A549 (cell line): Measurements from ENCODE around the gene CACFD1. TPM values are rescaled to one million over a fixed set of nuclear protein-coding genes. Genes with fewer than 3 reads are reported as not detected.

Source experiments
- ATAC-seq, 2 experiments: fragments of 200-7000 bp in 1 of 2; fragments of >200 bp in 1 of 2; cut with Nextera tagmentation in 1 of 2; cut with Tn5 transposase in 1 of 2; 3 replicates each; pipeline versions ENCODE4 v1.8.0 to v1.9.1; 2018 to 2020; ENCODE audit warnings: mild to moderate bottlenecking in 1 of 2, moderate library complexity in 1 of 2
- CTCF ChIA-PET: fragments of 300-600 bp; sonication (Branson Sonifier 250); formaldehyde crosslinking; extraction: SDS; loops from one replicate; lab custom pipeline; 2021; ENCODE audit warnings: antibody characterized with exemption, inconsistent platforms; lab: Yijun Ruan, JAX
- POLR2A ChIA-PET: fragments of 350-600 bp; formaldehyde crosslinking; extraction: SDS; loops from one replicate; lab custom pipeline; 2021; ENCODE audit warnings: antibody characterized with exemption, inconsistent platforms; lab: Yijun Ruan, JAX
- DNase-seq, 2 experiments: peaks; one replicate each; pipeline versions ENCODE4 v3.0.0 to v3.0.0-alpha.2; 2011 to 2016; ENCODE audit warnings: low read depth in 1 of 2, low spot score in 1 of 2
- FAIRE-seq: peaks from 2 replicates; lab custom pipeline; 2011; peaks lifted over from hg19 to GRCh38; lab: Jason Lieb, UNC
- H3K27ac ChIP-seq, 2 experiments: fragments of >200 bp; sonication (Bioruptor Twin); formaldehyde crosslinking; 3 replicates each; pipeline ENCODE4 v1.5.1; 2016 to 2017
- H3K4me1 ChIP-seq: fragments of >200 bp; sonication (Bioruptor Twin); formaldehyde crosslinking; 3 replicates; pipeline ENCODE4 v1.6.1; 2016
- H3K4me2 ChIP-seq: fragments of >200 bp; sonication (Bioruptor Twin); formaldehyde crosslinking; 3 replicates; pipeline ENCODE4 v1.6.1; 2016
- H3K4me3 ChIP-seq: fragments of >200 bp; sonication (Bioruptor Twin); formaldehyde crosslinking; 3 replicates; pipeline ENCODE4 v1.5.1; 2016
- H3K9me3 ChIP-seq: fragments of >200 bp; sonication (Bioruptor Twin); formaldehyde crosslinking; 3 replicates; pipeline ENCODE4 v1.6.1; 2016
- BCL3 ChIP-seq: fragments of >200 bp; sonication (Bioruptor Twin); formaldehyde crosslinking; IDR thresholded peaks from 3 replicates; pipeline ENCODE4 v1.6.1; 2016
- BHLHE40 ChIP-seq: IDR thresholded peaks from 2 replicates; pipeline ENCODE4 v1.6.1; 2012; ENCODE audit warnings: low read depth, low read length, inconsistent platforms
- CEBPB ChIP-seq, 2 experiments: fragments of >200 bp in 1 of 2; sonication (Bioruptor Twin) in 1 of 2; formaldehyde crosslinking in 1 of 2; IDR thresholded peaks; 2 replicates each; pipeline ENCODE4 v1.6.1; 2012 to 2016
- E2F6 ChIP-seq: IDR thresholded peaks from 2 replicates; pipeline ENCODE4 v1.6.1; 2012; ENCODE audit warnings: low read depth, borderline replicate concordance
- ESRRA ChIP-seq: fragments of 150-350 bp; IDR thresholded peaks from 2 replicates; pipeline ENCODE4 v1.6.1; 2014; ENCODE audit warnings: mild to moderate bottlenecking, low read length, borderline replicate concordance
- FOSB ChIP-seq: fragments of 250-450 bp; sonication (Bioruptor Pico); IDR thresholded peaks from 2 replicates; pipeline ENCODE4 v1.5.0; 2020; ENCODE audit warnings: mild to moderate bottlenecking, moderate library complexity
- HDAC2 ChIP-seq: fragments of 200-600 bp; sonication (generic); IDR thresholded peaks from 2 replicates; pipeline ENCODE4 v1.6.1; 2016
- HEYL ChIP-seq: fragments of 250-450 bp; sonication (Bioruptor Pico); IDR thresholded peaks from 2 replicates; pipeline ENCODE4 v1.8.0; 2021; ENCODE audit warnings: mild to moderate bottlenecking, moderate library complexity
- JUN ChIP-seq, 2 experiments: fragments of >200 bp; sonication (Bioruptor Twin); formaldehyde crosslinking; IDR thresholded peaks; 2 replicates in 1 of 2; 3 replicates in 1 of 2; pipeline ENCODE4 v1.6.1; 2016 to 2017
- MAZ ChIP-seq: fragments of 150-350 bp; IDR thresholded peaks from 2 replicates; pipeline ENCODE4 v1.6.1; 2014; ENCODE audit warnings: antibody characterized with exemption, low read depth, low read length, borderline replicate concordance
- NFE2L2 ChIP-seq: fragments of 150-350 bp; conservative IDR thresholded peaks from 2 replicates; pipeline ENCODE4 v1.6.1; 2014; ENCODE audit warnings: low read length
- PHF8 ChIP-seq: fragments of 200-600 bp; sonication (generic); IDR thresholded peaks from 2 replicates; pipeline ENCODE4 v1.6.1; 2016; ENCODE audit warnings: low read depth, mild to moderate bottlenecking, antibody characterized with exemption, moderate library complexity, borderline replicate concordance
- RAD21 ChIP-seq, 2 experiments: fragments of >200 bp in 1 of 2; sonication (Bioruptor Twin) in 1 of 2; formaldehyde crosslinking in 1 of 2; IDR thresholded peaks in 1 of 2; conservative IDR thresholded peaks in 1 of 2; 2 replicates in 1 of 2; 3 replicates in 1 of 2; pipeline ENCODE4 v1.6.1; 2012 to 2018; ENCODE audit warnings: inconsistent platforms in 1 of 2
- RARB ChIP-seq: fragments of 250-450 bp; sonication (Bioruptor Pico); IDR thresholded peaks from 2 replicates; pipeline ENCODE4 v1.8.0; 2021; ENCODE audit warnings: mild to moderate bottlenecking, moderate library complexity
- RCOR1 ChIP-seq: fragments of 150-350 bp; IDR thresholded peaks from 2 replicates; pipeline ENCODE4 v1.6.1; 2014; ENCODE audit warnings: antibody characterized with exemption, low read length, low read depth
- RNF2 ChIP-seq: fragments of 200-600 bp; sonication (generic); IDR thresholded peaks from 2 replicates; pipeline ENCODE4 v1.6.1; 2016; ENCODE audit warnings: low read depth, mild to moderate bottlenecking, antibody characterized with exemption, moderate library complexity, borderline replicate concordance
- SREBF2 ChIP-seq: fragments of 450-650 bp; IDR thresholded peaks from 2 replicates; pipeline ENCODE4 v1.6.1; 2014; ENCODE audit warnings: mild to moderate bottlenecking, moderate library complexity
- TFCP2L1 ChIP-seq: fragments of 250-450 bp; sonication (Bioruptor Pico); IDR thresholded peaks from 2 replicates; pipeline ENCODE4 v1.5.0; 2021; ENCODE audit warnings: mild to moderate bottlenecking
- TP53 ChIP-seq: fragments of 250-450 bp; sonication (Bioruptor Pico); IDR thresholded peaks from 2 replicates; pipeline ENCODE4 v1.5.0; 2021; ENCODE audit warnings: mild to moderate bottlenecking, moderate library complexity
- ZFP36 ChIP-seq: fragments of 450-650 bp; IDR thresholded peaks from 2 replicates; pipeline ENCODE4 v1.6.1; 2014; ENCODE audit warnings: borderline replicate concordance; ENCODE audit not compliant: partially characterized antibody
- ZSCAN20 ChIP-seq: fragments of 250-450 bp; sonication (Bioruptor Pico); IDR thresholded peaks from 2 replicates; pipeline ENCODE4 v1.8.0; 2022; ENCODE audit warnings: mild to moderate bottlenecking, moderate library complexity
- WGBS: methylation state at CpG from one replicate; pipeline ENCODE4 v1.1.6; 2017; ENCODE audit errors: missing lambda C conversion rate; 5-methylcytosine and 5-hydroxymethylcytosine counted together
- polyA plus RNA-seq, 4 experiments: library from polyadenylated mRNA; depleted of rRNA in 3 of 4; stranded (reverse); fragments of >200 nt; fragmentation: RNase III in 1 of 4; extraction: RNeasy Plus Mini Kit Qiagen cat#74134 plus additional on column Dnase treatment in 1 of 4; gene quantifications; 2 replicates in 3 of 4; 3 replicates in 1 of 4; pipeline ENCODE4 v1.2.3, GENCODE V29; 2011 to 2017
- TF ChIP-seq, protein P1 (sequence below): IDR thresholded peaks from 2 replicates; pipeline ENCODE4 v1.6.1; 2012
- TF ChIP-seq, protein P2 (sequence below): fragments of >200 bp; sonication (Bioruptor Twin); formaldehyde crosslinking; IDR thresholded peaks from 2 replicates; pipeline ENCODE4 v1.6.1; 2016
- TF ChIP-seq, protein P3 (sequence below): fragments of 150-350 bp; IDR thresholded peaks from 2 replicates; pipeline ENCODE4 v1.6.1; 2014; ENCODE audit warnings: low read depth, mild to moderate bottlenecking, low read length
- TF ChIP-seq, protein P4 (sequence below): fragments of 250-450 bp; sonication (Bioruptor Pico); IDR thresholded peaks from 2 replicates; pipeline ENCODE4 v1.5.0; 2020; ENCODE audit warnings: low read depth, mild to moderate bottlenecking, moderate library complexity

CACFD1 gene
- polyA plus RNA-seq, 2 of the 4 experiments (the other 2 are of a cell fraction): 5.0 to 8.0 TPM

DNA sequence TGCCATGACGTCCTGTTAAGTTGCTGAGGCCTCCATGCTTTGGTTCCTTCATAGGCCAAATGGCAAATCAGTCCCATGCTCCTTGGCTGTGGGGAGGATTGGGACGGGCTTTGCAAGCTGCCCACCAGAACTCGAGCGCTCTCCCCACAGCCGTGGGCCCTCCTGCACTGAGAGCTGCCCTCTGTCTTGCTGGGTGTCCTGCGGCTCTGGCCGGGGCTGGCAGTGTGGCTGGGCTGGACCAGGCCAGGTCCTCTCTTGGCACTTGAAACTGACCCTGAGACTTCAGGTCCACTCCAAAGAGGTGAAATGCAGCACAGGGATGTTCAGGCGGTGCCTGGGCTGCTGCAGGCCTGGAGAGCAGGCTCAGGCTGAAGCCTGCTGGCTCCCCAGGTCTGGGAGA is 57.9 kb downstream of the CACFD1 start:
- FAIRE-seq (no peak), DNase-seq (no peak), ATAC-seq (no peak)
- ChIA-PET CTCF (interaction anchor here (1.1 to 1.3 kb wide), 2 partner anchors 12 to 15 kb away, joined by 3 read pairs; no protein-coding TSS in a partner anchor), POLR2A (no interaction called here)
- Histone ChIP-seq H3K4me3 (no peak overlapping the region), H3K9me3 (no peaks in the 10 kb centered on the region), H3K4me2 (no peak overlapping the region), H3K4me1 (no peaks in the 10 kb centered on the region), H3K27ac (no peak overlapping the region)
- no peak for TF ChIP-seq MAZ
- TF ChIP-seq TP53 (CRISPR knock-in tag): no peak
- no peak for TF ChIP-seq FOSB (CRISPR knock-in tag)
- no peak for TF ChIP-seq BCL3
- TF ChIP-seq ZSCAN20 (CRISPR knock-in tag): no peak
- TF ChIP-seq, protein P1, sequence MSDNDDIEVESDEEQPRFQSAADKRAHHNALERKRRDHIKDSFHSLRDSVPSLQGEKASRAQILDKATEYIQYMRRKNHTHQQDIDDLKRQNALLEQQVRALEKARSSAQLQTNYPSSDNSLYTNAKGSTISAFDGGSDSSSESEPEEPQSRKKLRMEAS: no peak
- no peak for TF ChIP-seq RNF2
- TF ChIP-seq CEBPB (IDR thresholded peaks at IDR 0.05): no peak
- no peak for TF ChIP-seq E2F6
- no peak for TF ChIP-seq HDAC2
- no peak for TF ChIP-seq BHLHE40
- TF ChIP-seq RAD21 (conservative IDR thresholded peaks at IDR 0.05 in 1 of 2, IDR thresholded peaks at IDR 0.05 in 1 of 2): no peak
- TF ChIP-seq, protein P2, sequence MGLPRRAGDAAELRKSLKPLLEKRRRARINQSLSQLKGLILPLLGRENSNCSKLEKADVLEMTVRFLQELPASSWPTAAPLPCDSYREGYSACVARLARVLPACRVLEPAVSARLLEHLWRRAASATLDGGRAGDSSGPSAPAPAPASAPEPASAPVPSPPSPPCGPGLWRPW: no peak
- TF ChIP-seq RCOR1: no peak
- 43% methylated on average over 8 of the region's 8 CpGs for WGBS

GRCh38 chr9:133518200-133518599 is 58.4 kb downstream of the CACFD1 start:
- Histone ChIP-seq H3K4me2 (no peak overlapping the region), H3K9me3 (no peaks in the 10 kb centered on the region), H3K4me1 (no peaks in the 10 kb centered on the region), H3K4me3 (no peak overlapping the region), H3K27ac (no peak overlapping the region)
- ATAC-seq: no peak
- no peak for FAIRE-seq
- CTCF ChIA-PET: interaction anchor here (1.1 to 1.3 kb wide), 2 partner anchors 12 to 14 kb away, joined by 3 read pairs; no protein-coding TSS in a partner anchor
- POLR2A ChIA-PET: no interaction called here
- WGBS: 60% methylated on average over 5 of the region's 5 CpGs
- no peak for DNase-seq
- TF ChIP-seq TFCP2L1 (CRISPR knock-in tag) (no peak), ZFP36 (peak; percentile 58), NFE2L2 (no peak), RARB (CRISPR knock-in tag) (no peak), PHF8 (no peak), ESRRA (no peak)

DNA sequence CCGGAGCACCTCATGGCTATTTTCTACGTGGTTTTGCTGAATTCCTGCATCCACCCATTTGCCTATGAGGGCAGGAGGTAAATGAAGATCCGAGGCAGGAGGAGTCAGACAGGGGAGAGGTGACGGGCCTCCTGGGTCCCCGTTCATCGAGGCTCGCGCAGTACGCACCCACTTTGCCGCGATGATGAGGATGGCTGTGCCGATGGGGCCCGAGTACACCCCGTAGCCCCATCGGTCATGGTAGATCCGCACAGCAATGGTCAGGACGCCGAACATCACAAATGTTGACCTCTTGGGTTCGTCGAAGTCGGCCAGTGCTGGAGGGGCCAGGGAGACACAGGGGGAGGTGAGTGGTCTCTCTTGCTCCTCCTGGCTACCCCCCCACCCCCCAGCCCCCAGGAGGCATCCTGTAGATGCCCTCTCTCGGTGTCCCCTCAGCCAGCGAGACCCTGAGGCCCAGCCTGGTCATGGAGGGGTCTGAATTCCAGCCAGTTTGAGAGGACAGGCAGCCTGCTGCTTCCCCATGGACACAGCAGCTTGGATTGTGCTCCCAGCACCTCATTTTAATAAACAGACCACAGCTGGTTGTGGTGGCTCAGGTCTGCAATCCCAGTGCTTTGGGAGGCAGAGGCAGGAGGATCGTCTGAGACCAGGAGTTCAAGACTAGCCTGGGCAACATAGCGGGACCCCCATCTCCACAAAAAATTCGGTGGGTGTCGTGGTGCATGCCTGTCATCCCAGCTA is 59.1 kb downstream of the CACFD1 start:
- FAIRE-seq: no peak
- Histone ChIP-seq H3K4me3 (no peak overlapping the region), H3K9me3 (no peaks in the 10 kb centered on the region), H3K4me1 (no peaks in the 10 kb centered on the region), H3K4me2 (no peak overlapping the region), H3K27ac (no peak overlapping the region)
- ChIA-PET POLR2A (no interaction called here), CTCF (interaction anchor here (1.1 to 1.8 kb wide), 2 partner anchors 13 to 15 kb away, joined by 3 to 6 read pairs; no protein-coding TSS in a partner anchor)
- DNase-seq: no peak
- TF ChIP-seq, protein P3, sequence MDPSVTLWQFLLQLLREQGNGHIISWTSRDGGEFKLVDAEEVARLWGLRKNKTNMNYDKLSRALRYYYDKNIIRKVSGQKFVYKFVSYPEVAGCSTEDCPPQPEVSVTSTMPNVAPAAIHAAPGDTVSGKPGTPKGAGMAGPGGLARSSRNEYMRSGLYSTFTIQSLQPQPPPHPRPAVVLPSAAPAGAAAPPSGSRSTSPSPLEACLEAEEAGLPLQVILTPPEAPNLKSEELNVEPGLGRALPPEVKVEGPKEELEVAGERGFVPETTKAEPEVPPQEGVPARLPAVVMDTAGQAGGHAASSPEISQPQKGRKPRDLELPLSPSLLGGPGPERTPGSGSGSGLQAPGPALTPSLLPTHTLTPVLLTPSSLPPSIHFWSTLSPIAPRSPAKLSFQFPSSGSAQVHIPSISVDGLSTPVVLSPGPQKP: no peak
- TF ChIP-seq JUN (IDR thresholded peaks at IDR 0.05): no peak
- no peak for TF ChIP-seq SREBF2
- TF ChIP-seq, protein P4, sequence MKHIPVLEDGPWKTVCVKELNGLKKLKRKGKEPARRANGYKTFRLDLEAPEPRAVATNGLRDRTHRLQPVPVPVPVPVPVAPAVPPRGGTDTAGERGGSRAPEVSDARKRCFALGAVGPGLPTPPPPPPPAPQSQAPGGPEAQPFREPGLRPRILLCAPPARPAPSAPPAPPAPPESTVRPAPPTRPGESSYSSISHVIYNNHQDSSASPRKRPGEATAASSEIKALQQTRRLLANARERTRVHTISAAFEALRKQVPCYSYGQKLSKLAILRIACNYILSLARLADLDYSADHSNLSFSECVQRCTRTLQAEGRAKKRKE (CRISPR knock-in tag): no peak
- TF ChIP-seq, protein P2: no peak
- TF ChIP-seq FOSB (CRISPR knock-in tag): no peak
- no peak for TF ChIP-seq HEYL (CRISPR knock-in tag)
- no peak for TF ChIP-seq TP53 (CRISPR knock-in tag)
- TF ChIP-seq ZFP36: no peak
- no peak for TF ChIP-seq PHF8
- no peak for ATAC-seq
- 49% methylated on average over 16 of the region's 27 CpGs for WGBS
